GM12864 (cell line): ENCODE results near the gene CXCL16.

Experiments used
- DNase-seq: peaks from one replicate; pipeline ENCODE4 v3.0.0-alpha.2; 2011; ENCODE audit warnings: low read depth
- H3K4me3 ChIP-seq: 2 replicates; pipeline ENCODE4 v1.5.1; 2011; ENCODE audit warnings: mild to moderate bottlenecking, low read depth, low read length, control low read depth
- CTCF ChIP-seq: IDR thresholded peaks from 2 replicates; pipeline ENCODE4 v1.5.1; 2011; ENCODE audit warnings: low read depth, mild to moderate bottlenecking, moderate library complexity, low read length, control low read depth, inconsistent platforms; ENCODE audit errors: missing control alignments

The CXCL16 gene

DNA sequence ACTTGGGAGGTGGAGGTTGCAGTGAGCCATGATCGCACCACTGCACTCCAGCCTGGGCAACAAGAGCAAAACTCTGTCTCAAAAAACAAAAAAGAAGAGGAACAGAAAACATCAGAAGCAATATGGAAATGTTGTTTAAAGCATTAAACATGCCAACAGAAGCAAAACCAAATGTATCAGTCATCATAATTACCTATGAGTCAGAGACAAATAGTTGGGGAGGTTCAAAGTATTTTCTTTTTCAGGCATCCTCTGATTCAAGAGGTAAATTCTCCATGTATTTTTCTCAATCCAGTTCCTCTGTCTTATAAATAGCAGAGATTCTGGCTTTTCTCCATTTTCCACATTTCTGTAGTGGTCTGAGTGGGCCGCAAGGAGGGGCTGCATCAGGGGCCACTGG is 29.9 kb upstream of the CXCL16 start:
- no peak overlapping the region for H3K4me3 ChIP-seq
- no peak for DNase-seq
- no peak for TF ChIP-seq CTCF

GRCh38 chr17:4768298-4768697 is 28.6 kb upstream of the CXCL16 start:
- TF ChIP-seq CTCF: no peak
- DNase-seq: no peak
- H3K4me3 ChIP-seq: no peak overlapping the region

DNA sequence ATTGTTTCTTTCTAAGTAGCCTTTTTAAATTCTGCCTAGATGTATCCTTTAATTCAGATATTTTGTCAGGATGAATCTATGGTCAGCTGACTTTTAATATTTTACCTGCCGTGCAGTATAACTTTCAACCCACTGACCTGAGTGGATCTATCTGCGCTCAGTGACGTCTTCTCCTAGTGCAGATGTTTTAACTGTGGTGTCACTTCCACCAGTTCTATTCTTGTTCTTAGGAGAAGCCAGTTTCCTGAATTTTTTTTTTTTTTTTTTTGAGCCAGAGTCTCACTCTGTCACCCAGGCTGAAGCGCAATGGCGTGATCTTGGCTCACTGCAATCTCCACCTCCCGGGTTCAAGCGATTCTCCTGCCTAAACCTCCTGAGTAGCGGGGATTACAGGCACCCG is 27.0 kb upstream of the CXCL16 start:
- H3K4me3 ChIP-seq: no peak overlapping the region
- TF ChIP-seq CTCF: no peak
- no peak for DNase-seq

DNA sequence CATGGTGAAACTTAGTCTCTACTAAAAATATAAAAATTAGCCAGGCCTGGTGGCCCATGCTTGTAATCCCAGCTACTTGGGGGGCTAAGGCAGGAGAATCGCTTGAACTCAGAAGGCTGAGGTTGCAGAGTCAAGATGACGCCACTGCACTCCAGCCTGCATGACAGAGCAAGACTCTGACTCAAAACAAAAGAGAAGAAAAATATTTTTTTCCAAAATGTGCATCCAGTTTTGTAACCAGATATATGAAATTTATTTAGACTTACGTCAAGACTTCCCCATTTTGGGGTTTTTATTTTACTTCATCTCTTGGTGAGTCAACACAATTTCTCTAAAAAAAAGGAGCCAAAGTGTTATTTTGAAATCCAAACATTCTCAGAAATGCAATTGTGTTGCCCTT is 26.5 kb upstream of the CXCL16 start:
- DNase-seq: no peak
- TF ChIP-seq CTCF: no peak
- H3K4me3 ChIP-seq: no peak overlapping the region

- TF ChIP-seq CTCF: no peak
- no peak for DNase-seq
- H3K4me3 ChIP-seq: no peak overlapping the region
These were observed 24.9 kb upstream of the CXCL16 start for GRCh38 chr17:4764595-4764994.

GRCh38 chr17:4759776-4760236 is 20.1 kb upstream of the CXCL16 start:
- DNase-seq: no peak
- no peak overlapping the region for H3K4me3 ChIP-seq
- TF ChIP-seq CTCF: no peak

DNA sequence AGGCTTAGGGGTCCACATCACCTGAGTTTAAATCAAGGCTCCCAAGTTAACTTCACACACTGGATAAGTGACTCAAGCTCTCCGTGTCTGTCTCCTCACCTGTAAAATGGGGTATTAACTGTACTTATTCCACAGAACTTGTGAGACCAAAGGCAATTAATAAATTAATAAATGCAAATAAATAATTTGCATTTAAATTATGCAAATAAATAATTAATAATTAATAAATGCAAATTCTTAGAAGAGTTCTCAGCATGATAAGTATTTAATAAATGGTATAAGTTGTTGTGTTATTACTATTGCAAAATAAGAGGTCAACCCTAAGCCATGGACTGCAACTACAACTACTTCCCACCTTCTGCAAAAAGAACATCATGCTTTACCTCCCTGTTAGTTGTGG is 13.7 kb upstream of the CXCL16 start:
- no peak for TF ChIP-seq CTCF
- H3K4me3 ChIP-seq: no peak overlapping the region
- DNase-seq: no peak
